Hepatocyte (in vitro differentiated cells): Measurements from ENCODE around the gene CDC42BPB. TPM values are rescaled to one million over a fixed set of nuclear protein-coding genes. Genes with fewer than 3 reads are reported as not detected.
A peak's percentile ranks its signal among the peaks of the same experiment; 100 is the strongest.

ENCODE experiments used
- DNase-seq: peaks from one replicate; pipeline ENCODE4 v3.0.0-alpha.2; 2016; ENCODE audit warnings: low spot score
- H2AFZ ChIP-seq: fragments of 200-600 bp; sonication (generic); 2 replicates; pipeline ENCODE4 v1.6.0; 2016; ENCODE audit warnings: antibody characterized with exemption, mild to moderate bottlenecking
- H3K27ac ChIP-seq: fragments of 200-600 bp; sonication (generic); 2 replicates; pipeline ENCODE4 v1.5.1; 2016; ENCODE audit warnings: mild to moderate bottlenecking
- H3K27me3 ChIP-seq: fragments of 200-600 bp; sonication (generic); 2 replicates; pipeline ENCODE4 v1.6.1; 2016
- H3K36me3 ChIP-seq: fragments of 200-600 bp; sonication (generic); replicated peaks from 2 replicates; pipeline ENCODE4 v1.5.1; 2016; ENCODE audit warnings: low read depth; ENCODE audit not compliant: insufficient read depth
- H3K4me1 ChIP-seq: fragments of 200-600 bp; sonication (generic); 2 replicates; pipeline ENCODE4 v1.5.1; 2016; ENCODE audit warnings: mild to moderate bottlenecking, moderate library complexity; ENCODE audit not compliant: insufficient read depth
- H3K4me2 ChIP-seq: fragments of 200-600 bp; sonication (generic); 2 replicates; pipeline ENCODE4 v1.6.0; 2016
- H3K4me3 ChIP-seq: fragments of 200-600 bp; sonication (generic); 2 replicates; pipeline ENCODE4 v1.5.1; 2016; ENCODE audit warnings: mild to moderate bottlenecking
- H3K79me2 ChIP-seq: fragments of 200-600 bp; sonication (generic); 2 replicates; pipeline ENCODE4 v1.6.0; 2017; ENCODE audit warnings: mild to moderate bottlenecking
- H3K9me2 ChIP-seq: fragments of 200-600 bp; sonication (generic); replicated peaks from 2 replicates; pipeline ENCODE4 v1.6.0; 2017; ENCODE audit warnings: mild to moderate bottlenecking; ENCODE audit not compliant: insufficient read depth
- H3K9me3 ChIP-seq: fragments of 200-600 bp; sonication (generic); 2 replicates; pipeline ENCODE4 v1.5.1; 2016; ENCODE audit warnings: low read depth, mild to moderate bottlenecking
- H4K20me1 ChIP-seq: fragments of 200-600 bp; sonication (generic); 2 replicates; pipeline ENCODE4 v1.6.0; 2016; ENCODE audit warnings: mild to moderate bottlenecking; ENCODE audit not compliant: insufficient read depth, poor library complexity, severe bottlenecking
- CTCF ChIP-seq: fragments of 200-600 bp; sonication (generic); IDR thresholded peaks from 2 replicates; pipeline ENCODE4 v1.5.1; 2016; ENCODE audit warnings: antibody characterized with exemption, mild to moderate bottlenecking; ENCODE audit not compliant: poor library complexity
- EZH2 ChIP-seq: fragments of 200-600 bp; sonication (generic); IDR thresholded peaks from 2 replicates; pipeline ENCODE4 v1.6.1; 2016; ENCODE audit warnings: antibody characterized with exemption, mild to moderate bottlenecking, borderline replicate concordance
- EZH2phosphoT487 ChIP-seq: fragments of 200-600 bp; sonication (generic); IDR thresholded peaks from one replicate; pipeline ENCODE4 v1.6.1; 2018; ENCODE audit warnings: antibody characterized with exemption, mild to moderate bottlenecking, low read depth, moderate library complexity; ENCODE audit not compliant: unreplicated experiment, severe bottlenecking
- WGBS: methylation state at CpG from one replicate; pipeline ENCODE4 v1.1.6; 2016; ENCODE audit warnings: low lambda C conversion rate; ENCODE audit errors: missing lambda C conversion rate; 5-methylcytosine and 5-hydroxymethylcytosine counted together
- polyA plus RNA-seq: library from polyadenylated mRNA; unstranded; fragments of >200 nt; fragmentation: Nextera tagmentation; extraction: Ambion mirVana; gene quantifications from 2 replicates; pipeline ENCODE4 v1.2.1, GENCODE V29; 2016
- total RNA-seq: library from RNA; depleted of rRNA; stranded (reverse); fragments of >200 nt; gene quantifications from 2 replicates; pipeline ENCODE4 v1.2.3, GENCODE V29; 2014

The CDC42BPB gene
- total and polyA plus RNA-seq, 2 experiments from 2014 or later: 10.2 to 60.6 TPM

- 72% methylated on average over 13 of the region's 13 CpGs for WGBS
Measured at GRCh38 chr14:103030741-103031565, 26.4 kb downstream of the CDC42BPB start.

GRCh38 chr14:103029936-103030335 lies 27.4 kb downstream of the CDC42BPB start:
- H3K9me2 ChIP-seq: no peaks in the 10 kb centered on the region
- no peaks in the 10 kb centered on the region for H3K27me3 ChIP-seq
- TF ChIP-seq CTCF: no peak
- TF ChIP-seq EZH2: no peak
- no peak for TF ChIP-seq EZH2phosphoT487
- H3K4me2 ChIP-seq: no peak overlapping the region
- no peak for DNase-seq
- 97% methylated on average over 9 of the region's 9 CpGs for WGBS
- H3K27ac ChIP-seq: no peak overlapping the region
- H4K20me1 ChIP-seq: peaks cover 89% of the 10 kb centered on the region
- H2AFZ ChIP-seq: no peak overlapping the region
- peaks cover 88% of the 10 kb centered on the region for H3K79me2 ChIP-seq
- peaks cover 25% of the 10 kb centered on the region for H3K4me1 ChIP-seq
- no peaks in the 10 kb centered on the region for H3K36me3 ChIP-seq
- H3K4me3 ChIP-seq: no peak overlapping the region
- no peaks in the 10 kb centered on the region for H3K9me3 ChIP-seq

More at GRCh38 chr14:103030741-103031565, 26.4 kb downstream of the CDC42BPB start:
- Histone ChIP-seq H3K27ac (peak overlapping the region; percentile 2), H3K9me3 (no peaks in the 10 kb centered on the region), H3K4me1 (peaks cover 25% of the 10 kb centered on the region), H4K20me1 (peaks cover 86% of the 10 kb centered on the region), H2AFZ (no peak overlapping the region), H3K27me3 (no peaks in the 10 kb centered on the region), H3K36me3 (no peaks in the 10 kb centered on the region), H3K4me3 (no peak overlapping the region), H3K4me2 (peak overlapping the region; percentile 55), H3K79me2 (peaks cover 88% of the 10 kb centered on the region), H3K9me2 (no peaks in the 10 kb centered on the region)
- no peak for DNase-seq
- no peak for TF ChIP-seq CTCF
- peak; percentile 79 for TF ChIP-seq EZH2phosphoT487

- H3K36me3 ChIP-seq: no peaks in the 10 kb centered on the region
- no peak for DNase-seq
- H3K9me3 ChIP-seq: no peaks in the 10 kb centered on the region
- no peak overlapping the region for H3K4me3 ChIP-seq
- H2AFZ ChIP-seq: no peak overlapping the region
- no peaks in the 10 kb centered on the region for H3K9me2 ChIP-seq
- TF ChIP-seq EZH2 (no peak), EZH2phosphoT487 (no peak), CTCF (no peak)
- peaks cover 25% of the 10 kb centered on the region for H3K4me1 ChIP-seq
- H3K4me2 ChIP-seq: no peak overlapping the region
- no peaks in the 10 kb centered on the region for H3K27me3 ChIP-seq
- peaks cover 90% of the 10 kb centered on the region for H4K20me1 ChIP-seq
- H3K79me2 ChIP-seq: peaks cover 93% of the 10 kb centered on the region
- no peak overlapping the region for H3K27ac ChIP-seq
Measured at GRCh38 chr14:103028772-103029171, 28.6 kb downstream of the CDC42BPB start.
